LNCAP (cell line): ENCODE measurements around the gene KIF2C.

Experiments
- TF ChIP-seq, protein P1 (sequence below): fragments of 450-650 bp; IDR thresholded peaks from 2 replicates; pipeline ENCODE4 v1.5.1; 2017; ENCODE audit warnings: mild to moderate bottlenecking

The KIF2C gene

DNA sequence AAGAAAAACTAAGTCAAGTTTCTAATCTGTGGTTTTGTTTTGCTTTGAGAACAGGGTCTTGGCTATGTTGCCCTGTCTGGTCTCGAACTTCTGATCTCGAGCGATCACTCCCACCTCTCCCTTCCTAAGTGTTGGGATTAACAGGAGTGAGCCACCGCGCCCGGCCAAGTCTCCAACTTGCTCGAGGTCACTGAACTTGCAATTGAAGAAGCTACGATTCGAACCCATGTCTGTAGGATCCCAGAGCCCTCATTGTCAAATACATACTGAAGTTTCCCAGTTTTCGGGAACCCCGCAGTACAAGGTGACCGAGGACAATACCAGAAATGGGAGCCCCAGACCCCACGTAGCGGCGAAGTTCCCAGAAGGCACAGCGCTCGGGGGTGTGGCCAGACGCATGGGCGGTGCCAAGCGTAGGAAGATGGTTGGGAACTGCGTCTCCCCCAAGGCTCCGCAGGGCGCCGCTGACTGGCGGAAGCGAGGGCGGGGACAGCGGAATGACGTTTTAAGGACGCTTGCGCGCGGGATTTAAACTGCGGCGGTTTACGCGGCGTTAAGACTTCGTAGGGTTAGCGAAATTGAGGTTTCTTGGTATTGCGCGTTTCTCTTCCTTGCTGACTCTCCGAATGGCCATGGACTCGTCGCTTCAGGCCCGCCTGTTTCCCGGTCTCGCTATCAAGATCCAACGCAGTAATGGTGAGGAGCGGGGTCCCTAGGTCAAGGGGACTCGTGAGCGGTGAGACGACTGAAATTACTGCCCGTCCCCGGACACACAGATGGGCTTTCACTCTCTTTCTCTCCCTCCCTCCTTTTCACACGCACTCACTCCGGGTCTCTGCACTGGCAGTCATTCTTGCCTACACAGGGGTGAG, at the start of gene KIF2C:
Gene KIF2C, plus strand, starts transcription at position 531 of the 872 bp plus-strand sequence. Its CDS starts 96 bp downstream, at position 627.
- TF ChIP-seq, protein P1, sequence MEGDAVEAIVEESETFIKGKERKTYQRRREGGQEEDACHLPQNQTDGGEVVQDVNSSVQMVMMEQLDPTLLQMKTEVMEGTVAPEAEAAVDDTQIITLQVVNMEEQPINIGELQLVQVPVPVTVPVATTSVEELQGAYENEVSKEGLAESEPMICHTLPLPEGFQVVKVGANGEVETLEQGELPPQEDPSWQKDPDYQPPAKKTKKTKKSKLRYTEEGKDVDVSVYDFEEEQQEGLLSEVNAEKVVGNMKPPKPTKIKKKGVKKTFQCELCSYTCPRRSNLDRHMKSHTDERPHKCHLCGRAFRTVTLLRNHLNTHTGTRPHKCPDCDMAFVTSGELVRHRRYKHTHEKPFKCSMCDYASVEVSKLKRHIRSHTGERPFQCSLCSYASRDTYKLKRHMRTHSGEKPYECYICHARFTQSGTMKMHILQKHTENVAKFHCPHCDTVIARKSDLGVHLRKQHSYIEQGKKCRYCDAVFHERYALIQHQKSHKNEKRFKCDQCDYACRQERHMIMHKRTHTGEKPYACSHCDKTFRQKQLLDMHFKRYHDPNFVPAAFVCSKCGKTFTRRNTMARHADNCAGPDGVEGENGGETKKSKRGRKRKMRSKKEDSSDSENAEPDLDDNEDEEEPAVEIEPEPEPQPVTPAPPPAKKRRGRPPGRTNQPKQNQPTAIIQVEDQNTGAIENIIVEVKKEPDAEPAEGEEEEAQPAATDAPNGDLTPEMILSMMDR, result no peak

DNA sequence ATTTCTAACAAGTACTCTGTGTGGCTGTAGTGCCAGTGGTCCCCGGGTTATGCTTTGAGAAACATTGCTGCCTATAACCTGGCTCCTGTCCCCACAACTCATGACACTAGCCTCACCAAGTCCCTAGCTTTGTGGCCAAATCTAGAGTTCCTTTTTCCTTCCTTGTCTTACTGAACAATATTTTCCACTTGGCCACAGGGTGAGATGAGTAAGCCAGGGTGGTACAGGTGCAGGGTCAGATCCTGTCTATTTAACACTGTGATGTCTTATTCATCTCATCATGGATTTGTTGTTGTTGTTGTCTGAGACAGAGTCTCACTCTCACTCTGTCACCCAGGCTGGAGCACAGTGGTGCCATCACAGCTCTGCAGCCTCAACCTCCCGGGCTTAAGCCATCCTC, 46.5 kb upstream of the KIF2C start:
- TF ChIP-seq, protein P1, result no peak

DNA sequence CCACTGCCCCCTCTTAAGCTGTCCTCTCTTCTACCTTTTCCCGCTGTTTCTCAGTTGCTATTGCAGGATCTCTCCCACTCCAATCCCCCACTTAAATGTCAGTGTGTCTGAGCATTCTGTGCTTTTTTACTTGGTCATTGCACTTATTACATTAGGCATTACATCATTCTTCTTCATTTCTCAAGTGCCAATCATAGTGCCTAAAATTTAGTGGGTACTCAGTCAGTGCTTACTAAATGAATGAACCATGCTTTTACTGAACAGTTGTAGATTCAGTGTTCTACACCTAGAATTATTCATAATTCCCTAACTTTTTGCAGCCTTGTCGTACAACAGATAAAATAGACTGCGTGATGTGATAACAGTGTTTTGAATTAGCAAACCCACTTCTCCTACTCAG, 45.7 kb upstream of the KIF2C start:
- TF ChIP-seq, protein P1, result no peak

DNA sequence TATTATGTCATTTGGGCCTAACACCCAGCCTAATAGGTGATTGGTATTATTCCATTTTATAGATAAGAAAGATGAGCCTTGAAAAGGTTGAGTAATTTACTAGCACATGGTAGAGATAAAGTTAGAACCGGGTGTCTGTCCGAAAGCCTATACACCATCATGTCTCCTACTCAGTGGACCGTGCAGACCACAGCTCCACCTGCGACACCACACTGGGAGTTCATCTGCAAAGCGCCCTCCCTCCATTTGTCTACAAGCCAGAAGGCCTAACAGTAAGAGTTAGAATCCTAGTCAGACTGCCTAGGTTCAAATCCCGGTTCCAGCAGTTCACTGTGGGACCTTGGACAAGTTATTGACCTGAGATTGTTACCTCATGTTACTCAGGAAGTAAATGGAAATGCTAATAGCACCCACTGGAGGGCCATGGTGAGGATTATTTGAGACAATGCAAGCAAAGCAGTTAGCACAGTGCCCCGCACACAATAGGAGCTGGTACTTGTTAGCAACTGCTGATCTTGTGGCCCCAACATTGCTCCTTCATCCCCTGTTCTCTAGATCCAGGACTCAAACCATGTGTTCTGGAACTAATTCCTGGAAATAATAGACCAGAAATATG, 44.7 kb upstream of the KIF2C start:
- TF ChIP-seq, protein P1, result no peak

DNA sequence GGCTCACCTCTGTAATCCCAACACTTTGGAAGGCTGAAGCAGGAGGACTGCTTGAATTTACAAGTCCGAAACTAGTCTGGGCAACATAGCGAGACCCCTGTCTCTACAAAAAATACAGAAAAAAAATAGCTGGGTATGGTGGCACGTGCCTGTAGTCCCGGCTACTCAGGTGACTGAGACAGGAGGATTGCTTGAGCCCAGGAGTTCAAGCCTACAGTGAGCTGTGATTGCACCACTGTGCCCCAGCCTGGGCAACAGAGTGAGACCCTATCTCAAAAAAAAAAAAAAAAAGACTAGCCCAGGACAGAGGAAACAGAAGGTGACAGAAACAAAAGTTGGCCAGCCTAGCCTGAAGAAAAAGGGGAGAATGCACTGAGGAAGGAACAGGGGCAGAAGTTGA, 44.0 kb upstream of the KIF2C start:
- TF ChIP-seq, protein P1, result no peak

DNA sequence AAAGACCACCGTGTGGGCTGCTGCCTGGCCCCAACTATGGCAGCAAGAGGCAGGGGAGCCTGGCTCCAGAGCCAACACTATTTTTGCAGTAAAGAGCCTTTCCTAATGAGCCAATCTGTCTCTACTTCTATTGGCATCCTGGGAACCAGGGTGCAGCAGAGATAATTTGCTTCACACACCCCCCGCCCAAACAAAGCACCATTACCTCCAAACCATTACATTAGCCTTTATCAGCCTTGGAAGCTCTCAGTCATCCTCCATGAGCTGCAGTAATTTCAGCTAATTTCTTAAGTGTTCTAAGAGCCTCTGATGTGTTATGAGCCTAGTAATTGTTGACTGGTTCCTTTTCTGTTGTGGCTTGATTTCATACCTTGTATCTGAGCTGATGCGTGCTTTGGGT, 43.5 kb upstream of the KIF2C start:
- TF ChIP-seq, protein P1, result no peak

DNA sequence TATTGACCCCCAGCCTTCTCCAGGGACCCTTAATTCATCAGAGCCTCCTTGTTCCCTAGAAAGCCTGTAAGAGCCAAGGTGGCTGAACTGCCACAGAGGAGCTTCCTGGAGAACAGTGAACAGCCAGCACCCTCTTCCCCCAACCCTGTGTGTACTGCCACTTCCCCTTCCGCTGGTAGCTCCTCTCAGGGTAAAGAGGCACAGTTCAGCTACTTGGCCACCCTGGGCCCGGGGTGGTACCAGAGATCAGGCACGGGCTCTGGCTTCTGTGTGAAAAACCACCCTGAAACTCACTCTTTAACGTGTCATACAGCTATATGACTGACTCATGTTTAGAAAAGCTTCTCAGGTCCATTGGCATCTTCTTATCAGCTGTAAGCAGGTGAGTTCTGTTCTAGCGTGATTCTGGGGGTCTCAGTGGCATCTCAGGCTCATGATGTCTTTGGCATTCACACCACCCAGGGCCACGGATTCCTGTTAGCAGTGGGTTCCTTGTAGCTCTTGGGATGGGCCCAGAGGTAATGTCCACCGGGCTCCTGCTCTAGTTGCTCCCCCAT, 42.8 kb upstream of the KIF2C start:
- TF ChIP-seq, protein P1, result no peak
